HEK293T (cell line): Measurements from ENCODE around the gene CTAG1A.
"Not testable (repeated sequence)": the region's sequence is repeated elsewhere in the genome, so short reads cannot be mapped to it uniquely, and the experiment has no call there.

Experiments used
- CTCF ChIA-PET: fragments of 350-600 bp; formaldehyde crosslinking; extraction: SDS; loops from one replicate; lab custom pipeline; 2021; ENCODE audit warnings: antibody characterized with exemption, inconsistent platforms; lab: Yijun Ruan, JAX
- POLR2A ChIA-PET: fragments of 350-600 bp; formaldehyde crosslinking; extraction: SDS; loops from one replicate; lab custom pipeline; 2020; ENCODE audit warnings: antibody characterized with exemption, inconsistent platforms; lab: Yijun Ruan, JAX
- DNase-seq: peaks from one replicate; pipeline ENCODE4 v3.0.0; 2012; ENCODE audit warnings: mixed read lengths; ENCODE audit errors: extremely low spot score
- ARNT ChIP-seq: fragments of 450-650 bp; IDR thresholded peaks from 2 replicates; pipeline ENCODE4 v1.6.1; 2017; ENCODE audit warnings: mild to moderate bottlenecking
- BHLHE40 ChIP-seq: fragments of 450-650 bp; IDR thresholded peaks from 2 replicates; pipeline ENCODE4 v1.6.1; 2016; ENCODE audit warnings: mild to moderate bottlenecking, moderate library complexity, borderline replicate concordance
- CTBP1 ChIP-seq: fragments of 450-650 bp; IDR thresholded peaks from 2 replicates; pipeline ENCODE4 v1.6.1; 2016; ENCODE audit warnings: borderline replicate concordance
- ELF4 ChIP-seq: fragments of 450-650 bp; IDR thresholded peaks from 2 replicates; pipeline ENCODE4 v1.6.1; 2017; ENCODE audit warnings: antibody characterized with exemption
- FOXA1 ChIP-seq: fragments of 450-650 bp; IDR thresholded peaks from 2 replicates; pipeline ENCODE4 v1.6.1; 2016; ENCODE audit warnings: mild to moderate bottlenecking
- FOXK2 ChIP-seq: fragments of 450-650 bp; IDR thresholded peaks from 2 replicates; pipeline ENCODE4 v1.6.1; 2016; ENCODE audit warnings: mild to moderate bottlenecking
- FOXM1 ChIP-seq: fragments of 450-650 bp; IDR thresholded peaks from 2 replicates; pipeline ENCODE4 v1.6.1; 2017; ENCODE audit warnings: mild to moderate bottlenecking, borderline replicate concordance
- HDGF ChIP-seq: fragments of 450-650 bp; IDR thresholded peaks from 2 replicates; pipeline ENCODE4 v1.6.1; 2017; ENCODE audit warnings: antibody characterized with exemption, borderline replicate concordance
- L3MBTL2 ChIP-seq: fragments of 450-650 bp; conservative IDR thresholded peaks from 2 replicates; pipeline ENCODE4 v1.6.1; 2016; ENCODE audit warnings: mild to moderate bottlenecking
- LEF1 ChIP-seq: fragments of 450-650 bp; IDR thresholded peaks from 2 replicates; pipeline ENCODE4 v1.6.1; 2017; ENCODE audit warnings: mild to moderate bottlenecking, borderline replicate concordance
- NFRKB ChIP-seq: fragments of 450-650 bp; IDR thresholded peaks from 2 replicates; pipeline ENCODE4 v1.6.1; 2016; ENCODE audit warnings: mild to moderate bottlenecking, moderate library complexity
- PKNOX1 ChIP-seq: fragments of 450-650 bp; IDR thresholded peaks from 2 replicates; pipeline ENCODE4 v1.6.1; 2016
- SP1 ChIP-seq: fragments of 450-650 bp; IDR thresholded peaks from 2 replicates; pipeline ENCODE4 v1.6.1; 2017
- SUZ12 ChIP-seq: fragments of 450-650 bp; IDR thresholded peaks from 2 replicates; pipeline ENCODE4 v1.6.1; 2016; ENCODE audit warnings: mild to moderate bottlenecking
- TARDBP ChIP-seq: fragments of 450-650 bp; IDR thresholded peaks from 2 replicates; pipeline ENCODE4 v1.6.1; 2016
- ZNF384 ChIP-seq: fragments of 450-650 bp; IDR thresholded peaks from 2 replicates; pipeline ENCODE4 v1.6.1; 2016

CTAG1A gene

GRCh38 chrX:154584585-154585183 is at the start of gene CTAG1A:
Gene CTAG1A, plus strand, starts transcription at chrX:154585133. Its CDS starts 74 bp downstream, at chrX:154585207.
- DNase-seq, CTCF ChIA-PET, POLR2A ChIA-PET: not testable (repeated sequence)

GRCh38 chrX:154535892-154536291 is 49.0 kb upstream of the CTAG1A start:
- CTCF ChIA-PET = no interaction called here
- no peak for DNase-seq
- POLR2A ChIA-PET = no interaction called here
- TF ChIP-seq FOXM1 (no peak), HDGF (no peak), L3MBTL2 (no peak), BHLHE40 (no peak), LEF1 (no peak), FOXK2 (no peak), TARDBP (no peak), FOXA1 (no peak), SUZ12 (no peak), CTBP1 (no peak), NFRKB (no peak), ARNT (no peak), ELF4 (no peak), SP1 (no peak), ZNF384 (no peak)

DNA sequence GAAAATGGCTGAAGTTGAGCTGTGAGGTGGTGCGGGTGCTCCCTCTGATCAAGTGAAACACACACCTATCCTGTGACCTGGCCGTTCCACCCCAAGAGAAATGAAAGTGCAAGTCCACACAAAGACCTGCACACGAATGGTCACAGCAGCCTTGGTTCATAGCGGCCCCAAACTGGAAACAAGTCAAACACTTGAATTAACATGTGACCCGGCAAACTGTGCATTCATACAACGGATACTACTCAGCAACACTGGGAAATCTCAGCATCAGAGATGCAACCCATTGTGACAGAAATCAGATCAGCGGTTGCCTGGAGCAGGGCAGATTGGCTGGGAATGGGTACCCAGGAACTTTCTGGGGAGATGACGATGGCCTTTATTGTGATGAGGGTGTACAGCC is 45.9 kb upstream of the CTAG1A start:
- no peak for TF ChIP-seq HDGF
- TF ChIP-seq ELF4 = no peak
- no peak for TF ChIP-seq PKNOX1
- DNase-seq = no peak
- ChIA-PET POLR2A (interaction anchor here (0.9 kb wide), 2 partner anchors 50 to 51 kb away, joined by 3 read pairs; no protein-coding TSS in a partner anchor), CTCF (no interaction called here)

DNA sequence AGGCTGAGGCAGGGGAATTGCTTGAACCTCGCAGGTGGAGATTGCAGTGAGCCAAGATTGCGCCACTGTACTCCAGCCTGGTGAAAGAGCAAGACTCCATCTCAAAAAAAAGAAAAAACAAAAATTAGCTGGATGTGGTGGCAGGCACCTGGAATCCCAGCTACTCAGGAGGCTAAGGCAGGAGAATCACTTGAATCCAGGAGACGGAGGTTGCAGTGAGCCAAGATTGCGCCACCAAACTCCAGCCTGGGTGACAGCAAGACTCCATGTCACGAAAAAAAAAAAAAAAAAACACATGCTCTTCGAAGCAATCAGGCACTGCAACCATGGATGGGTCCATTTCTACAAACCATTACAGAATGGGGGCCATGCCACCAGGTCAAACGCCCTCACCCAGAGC is 44.6 kb upstream of the CTAG1A start:
- POLR2A ChIA-PET, CTCF ChIA-PET, DNase-seq: not testable (repeated sequence)

- CTCF ChIA-PET = no interaction called here
- TF ChIP-seq PKNOX1 = no peak
- TF ChIP-seq CTBP1 = no peak
- no peak for TF ChIP-seq HDGF
- TF ChIP-seq FOXK2 = no peak
- TF ChIP-seq TARDBP = no peak
- TF ChIP-seq FOXM1 = no peak
- TF ChIP-seq SUZ12 = no peak
- no peak for TF ChIP-seq L3MBTL2
- TF ChIP-seq NFRKB = no peak
- no peak for TF ChIP-seq ZNF384
- TF ChIP-seq ARNT = no peak
- TF ChIP-seq BHLHE40 = no peak
- no peak for TF ChIP-seq ELF4
- TF ChIP-seq SP1 = no peak
- no peak for TF ChIP-seq FOXA1
- POLR2A ChIA-PET = interaction anchor here (1.0 kb wide), 1 partner anchor 51 kb away, joined by 3 read pairs; no protein-coding TSS in a partner anchor
- no peak for DNase-seq
These were observed 43.9 kb upstream of the CTAG1A start for GRCh38 chrX:154540897-154541535.

- TF ChIP-seq SP1 (no peak), TARDBP (no peak), LEF1 (no peak), PKNOX1 (no peak), BHLHE40 (no peak), CTBP1 (no peak), L3MBTL2 (no peak), SUZ12 (no peak), HDGF (no peak), FOXA1 (no peak), ELF4 (no peak), FOXK2 (no peak), ARNT (no peak), ZNF384 (no peak), NFRKB (no peak), FOXM1 (no peak)
- POLR2A ChIA-PET = interaction anchor here (1.0 kb wide), 1 partner anchor 52 kb away, joined by 3 read pairs; no protein-coding TSS in a partner anchor
- DNase-seq = no peak
- CTCF ChIA-PET = no interaction called here
These were observed 43.4 kb upstream of the CTAG1A start for GRCh38 chrX:154541589-154541895.
